Stimulated activated effector memory CD8-positive, alpha-beta T cell treated with anti-CD3 and anti-CD28 coated beads, Interleukin-12 subunit alpha, Interleukin-12 subunit beta, amount 100 ng/mL, for 72 hours (primary cell): Measurements from ENCODE around the gene SBF1.
A peak's percentile ranks its signal among the peaks of the same experiment; 100 is the strongest.

Experiments
- ATAC-seq: fragments of 150-1000 bp; cut with Tn5 transposase; 2 replicates; pipeline ENCODE4 v1.10.0; 2021
- DNase-seq, 2 donors: peaks; one replicate each; pipeline ENCODE4 v3.0.0; 2021 to 2022; ENCODE audit warnings: low spot score in 2 of 2
- H3K27ac Mint-ChIP-seq: one replicate; pipeline ENCODE4 v1.8.0; 2022; ENCODE audit warnings: mild to moderate bottlenecking, mixed read lengths
- H3K36me3 Mint-ChIP-seq: one replicate; pipeline ENCODE4 v1.8.0; 2022; ENCODE audit warnings: mild to moderate bottlenecking, mixed read lengths
- H3K4me1 Mint-ChIP-seq: one replicate; pipeline ENCODE4 v1.8.0; 2022; ENCODE audit warnings: mixed read lengths
- H3K4me3 Mint-ChIP-seq: one replicate; pipeline ENCODE4 v1.8.0; 2022; ENCODE audit warnings: mild to moderate bottlenecking, mixed read lengths
- H3K9me3 Mint-ChIP-seq: one replicate; pipeline ENCODE4 v1.8.0; 2022; ENCODE audit warnings: mixed read lengths

The SBF1 gene

GRCh38 chr22:50497093-50497492 is 22.3 kb upstream of the SBF1 start:
- DNase-seq, result no peak
- H3K4me1 Mint-ChIP-seq, result peaks cover 10% of the 10 kb centered on the region
- no peaks in the 10 kb centered on the region for H3K9me3 Mint-ChIP-seq
- no peaks in the 10 kb centered on the region for H3K36me3 Mint-ChIP-seq
- H3K4me3 Mint-ChIP-seq, result no peak overlapping the region
- H3K27ac Mint-ChIP-seq, result no peak overlapping the region
- ATAC-seq, result no peak

GRCh38 chr22:50490531-50491308 is 15.9 kb upstream of the SBF1 start:
- no peak for DNase-seq
- ATAC-seq, result no peak
- Mint-ChIP-seq H3K4me1 (peaks cover 8% of the 10 kb centered on the region), H3K9me3 (no peaks in the 10 kb centered on the region), H3K4me3 (no peak overlapping the region), H3K36me3 (no peaks in the 10 kb centered on the region), H3K27ac (peak overlapping the region; percentile 34)

- Mint-ChIP-seq H3K9me3 (no peaks in the 10 kb centered on the region), H3K27ac (no peak overlapping the region), H3K4me3 (no peak overlapping the region), H3K4me1 (peaks cover 8% of the 10 kb centered on the region), H3K36me3 (no peaks in the 10 kb centered on the region)
- ATAC-seq (no peak), DNase-seq (no peak)
Measured at GRCh38 chr22:50489363-50490243, 14.8 kb upstream of the SBF1 start.

- ATAC-seq (no peak), DNase-seq (no peak)
- H3K9me3 Mint-ChIP-seq, result no peaks in the 10 kb centered on the region
- no peak overlapping the region for H3K27ac Mint-ChIP-seq
- peaks cover 8% of the 10 kb centered on the region for H3K4me1 Mint-ChIP-seq
- no peaks in the 10 kb centered on the region for H3K36me3 Mint-ChIP-seq
- no peak overlapping the region for H3K4me3 Mint-ChIP-seq
Measured at GRCh38 chr22:50488886-50489285, 14.1 kb upstream of the SBF1 start.

- no peak overlapping the region for H3K4me3 Mint-ChIP-seq
- no peaks in the 10 kb centered on the region for H3K36me3 Mint-ChIP-seq
- ATAC-seq, result no peak
- H3K9me3 Mint-ChIP-seq, result no peaks in the 10 kb centered on the region
- no peak overlapping the region for H3K27ac Mint-ChIP-seq
- no peak for DNase-seq
- peaks cover 8% of the 10 kb centered on the region for H3K4me1 Mint-ChIP-seq
Measured at GRCh38 chr22:50488006-50488677, 13.3 kb upstream of the SBF1 start.

- Mint-ChIP-seq H3K36me3 (no peaks in the 10 kb centered on the region), H3K4me1 (peaks cover 8% of the 10 kb centered on the region), H3K27ac (no peak overlapping the region), H3K4me3 (no peak overlapping the region), H3K9me3 (no peaks in the 10 kb centered on the region)
- no peak for ATAC-seq
- DNase-seq, result no peak
Measured at GRCh38 chr22:50487290-50488005, 12.6 kb upstream of the SBF1 start.

- no peak for DNase-seq
- ATAC-seq, result peak; percentile 5
- H3K36me3 Mint-ChIP-seq, result no peaks in the 10 kb centered on the region
Measured at GRCh38 chr22:50486561-50487289, 11.9 kb upstream of the SBF1 start, which contains the start of gene MIOX. Gene MIOX, plus strand, starts transcription at chr22:50486859. Its CDS starts 39 bp downstream, at chr22:50486898.

GRCh38 chr22:50485221-50486131 is 10.6 kb upstream of the SBF1 start:
- H3K4me1 Mint-ChIP-seq, result no peaks in the 10 kb centered on the region
- no peaks in the 10 kb centered on the region for H3K36me3 Mint-ChIP-seq
- H3K27ac Mint-ChIP-seq, result peak overlapping the region; percentile 7
- ATAC-seq (no peak), DNase-seq (no peak)
- H3K4me3 Mint-ChIP-seq, result no peak overlapping the region
- H3K9me3 Mint-ChIP-seq, result no peaks in the 10 kb centered on the region

More at GRCh38 chr22:50486561-50487289, 11.9 kb upstream of the SBF1 start, which contains the start of gene MIOX:
- Mint-ChIP-seq H3K9me3 (no peaks in the 10 kb centered on the region), H3K27ac (peak within 1 kb of the TSS; percentile 7), H3K4me1 (peaks cover 8% of the 10 kb centered on the region), H3K4me3 (no peak within 1 kb of the TSS)

- ATAC-seq (no peak), DNase-seq (no peak)
- H3K36me3 Mint-ChIP-seq, result no peaks in the 10 kb centered on the region
- H3K4me3 Mint-ChIP-seq, result no peak overlapping the region
- no peaks in the 10 kb centered on the region for H3K9me3 Mint-ChIP-seq
- H3K27ac Mint-ChIP-seq, result no peak overlapping the region
- peaks cover 10% of the 10 kb centered on the region for H3K4me1 Mint-ChIP-seq
Measured at GRCh38 chr22:50483977-50484853, 9.4 kb upstream of the SBF1 start.

- no peaks in the 10 kb centered on the region for H3K36me3 Mint-ChIP-seq
- no peak for ATAC-seq
- no peak overlapping the region for H3K27ac Mint-ChIP-seq
- no peak for DNase-seq
- H3K9me3 Mint-ChIP-seq, result no peaks in the 10 kb centered on the region
- H3K4me3 Mint-ChIP-seq, result no peak overlapping the region
- H3K4me1 Mint-ChIP-seq, result peaks cover 10% of the 10 kb centered on the region
Measured at GRCh38 chr22:50483556-50483955, 8.7 kb upstream of the SBF1 start.

GRCh38 chr22:50483106-50483505 is 8.3 kb upstream of the SBF1 start:
- ATAC-seq (no peak), DNase-seq (no peak)
- H3K4me1 Mint-ChIP-seq, result peaks cover 10% of the 10 kb centered on the region
- peak overlapping the region; percentile 69 for H3K4me3 Mint-ChIP-seq
- no peaks in the 10 kb centered on the region for H3K9me3 Mint-ChIP-seq
- H3K27ac Mint-ChIP-seq, result no peak overlapping the region
- H3K36me3 Mint-ChIP-seq, result no peaks in the 10 kb centered on the region

GRCh38 chr22:50482107-50483074 is 7.6 kb upstream of the SBF1 start:
- H3K27ac Mint-ChIP-seq, result peak overlapping the region; percentile 82
- no peaks in the 10 kb centered on the region for H3K9me3 Mint-ChIP-seq
- DNase-seq (no peak), ATAC-seq (no peak)
- no peaks in the 10 kb centered on the region for H3K36me3 Mint-ChIP-seq
- H3K4me1 Mint-ChIP-seq, result peaks cover 11% of the 10 kb centered on the region
- H3K4me3 Mint-ChIP-seq, result peak overlapping the region; percentile 69
